SU-DHL-6 (cell line): Measurements from ENCODE around the gene YEATS4.

Experiments
- CTCF ChIP-seq: fragments of 200-600 bp; sonication (generic); IDR thresholded peaks from one replicate; pipeline ENCODE4 v1.5.1; 2017; ENCODE audit warnings: antibody characterized with exemption, mild to moderate bottlenecking, low read length, moderate library complexity; ENCODE audit not compliant: insufficient read depth, poor library complexity, severe bottlenecking
- EZH2phosphoT487 ChIP-seq: fragments of 200-600 bp; sonication (generic), shearing (Covaris generic); conservative IDR thresholded peaks from 2 replicates; pipeline ENCODE4 v1.6.1; 2018; ENCODE audit warnings: mild to moderate bottlenecking, antibody characterized with exemption, low read length, moderate library complexity, mixed read lengths

- TF ChIP-seq CTCF (no peak), EZH2phosphoT487 (no peak)
Measured at GRCh38 chr12:69383074-69383473, 23.5 kb downstream of the YEATS4 start.
